Activated naive CD4-positive, alpha-beta T cell (primary cell): Measurements from ENCODE around the gene LIMS3.
"Not testable (repeated sequence)": the region's sequence is repeated elsewhere in the genome, so short reads cannot be mapped to it uniquely, and the experiment has no call there.

ENCODE experiments used
- DNase-seq, 4 experiments: peaks; one replicate each; lab custom pipeline; 2025; lab: John Stamatoyannopoulos, UW

The LIMS3 gene

GRCh38 chr2:109924481-109924880, 26.0 kb downstream of the LIMS3 start:
- DNase-seq, result not testable (repeated sequence)

GRCh38 chr2:109927803-109928202, 29.3 kb downstream of the LIMS3 start:
- not testable (repeated sequence) for DNase-seq

- DNase-seq, result not testable (repeated sequence)
These were observed 30.7 kb downstream of the LIMS3 start for GRCh38 chr2:109929222-109929621.

GRCh38 chr2:109936534-109936933, 38.0 kb downstream of the LIMS3 start:
- DNase-seq, result not testable (repeated sequence)

- not testable (repeated sequence) for DNase-seq
These were observed 46.9 kb downstream of the LIMS3 start for GRCh38 chr2:109945362-109945761.

- DNase-seq, result not testable (repeated sequence)
These were observed 48.9 kb downstream of the LIMS3 start for GRCh38 chr2:109947262-109947958.

- DNase-seq, result not testable (repeated sequence)
These were observed 49.6 kb downstream of the LIMS3 start for GRCh38 chr2:109947959-109948520.

GRCh38 chr2:109950146-109950843, 51.8 kb downstream of the LIMS3 start:
- not testable (repeated sequence) for DNase-seq

- not testable (repeated sequence) for DNase-seq
These were observed 65.5 kb downstream of the LIMS3 start for GRCh38 chr2:109963942-109964341.

- not testable (repeated sequence) for DNase-seq
These were observed 67.0 kb downstream of the LIMS3 start for GRCh38 chr2:109965482-109965881.

GRCh38 chr2:109966107-109966736, 67.7 kb downstream of the LIMS3 start:
- not testable (repeated sequence) for DNase-seq

GRCh38 chr2:109966858-109967257, 68.4 kb downstream of the LIMS3 start:
- not testable (repeated sequence) for DNase-seq

GRCh38 chr2:109969864-109970263, 71.4 kb downstream of the LIMS3 start:
- DNase-seq, result not testable (repeated sequence)

- DNase-seq, result not testable (repeated sequence)
These were observed 73.2 kb downstream of the LIMS3 start for GRCh38 chr2:109971710-109972109.
